Hematopoietic multipotent progenitor cell treated with erythropoietin and hydrocortisone succinate and interleukin-3 and kit ligand, for 17 days (in vitro differentiated cells): ENCODE results near the gene THAP3.
A peak's percentile ranks its signal among the peaks of the same experiment; 100 is the strongest.

Source experiments
- DNase-seq: peaks from one replicate; pipeline ENCODE4 v3.0.0-alpha.2; 2015; ENCODE audit warnings: low spot score

Gene THAP3, protein sequence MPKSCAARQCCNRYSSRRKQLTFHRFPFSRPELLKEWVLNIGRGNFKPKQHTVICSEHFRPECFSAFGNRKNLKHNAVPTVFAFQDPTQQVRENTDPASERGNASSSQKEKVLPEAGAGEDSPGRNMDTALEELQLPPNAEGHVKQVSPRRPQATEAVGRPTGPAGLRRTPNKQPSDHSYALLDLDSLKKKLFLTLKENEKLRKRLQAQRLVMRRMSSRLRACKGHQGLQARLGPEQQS

DNA sequence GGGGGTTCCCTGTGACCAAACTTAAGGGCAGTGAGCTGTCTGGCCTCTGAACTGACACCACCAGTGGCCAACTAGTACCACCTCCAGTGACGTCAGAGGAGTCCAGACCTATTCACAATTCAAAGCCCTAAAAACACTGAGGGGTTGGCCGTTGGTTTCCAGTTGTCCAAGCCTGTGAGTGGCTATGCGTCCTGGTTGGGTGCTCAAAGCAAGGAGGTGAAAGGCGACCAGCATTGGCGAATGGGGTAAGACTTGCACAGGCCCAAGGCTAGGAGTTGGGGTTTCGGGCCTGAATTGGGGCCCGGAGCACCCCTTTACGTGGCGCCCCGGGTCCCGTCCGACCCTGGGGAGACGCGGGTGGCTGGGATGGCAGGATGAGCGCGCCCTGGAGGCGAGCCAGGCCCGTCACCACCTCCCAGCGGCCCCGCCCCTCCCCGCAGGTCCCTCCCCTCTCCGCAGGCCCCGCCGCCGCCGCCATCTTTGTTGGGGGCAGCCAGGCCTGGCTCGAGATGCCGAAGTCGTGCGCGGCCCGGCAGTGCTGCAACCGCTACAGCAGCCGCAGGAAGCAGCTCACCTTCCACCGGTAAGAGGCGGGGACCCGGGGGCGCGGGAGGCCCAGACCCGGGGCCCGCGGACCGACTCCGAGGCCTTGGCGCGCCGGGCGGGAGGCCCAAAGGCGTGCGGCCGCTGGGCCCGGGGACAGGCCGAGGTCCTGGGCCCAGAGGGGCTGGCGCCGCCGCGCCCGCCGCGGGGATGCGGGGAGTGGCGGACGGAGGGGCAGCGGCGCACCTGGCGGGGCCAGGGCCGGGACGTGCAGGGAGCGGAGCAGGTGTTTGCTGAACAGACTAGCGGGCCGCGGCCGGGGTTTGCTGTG is at the start of gene THAP3:
Gene THAP3, plus strand, starts transcription at position 159 of the 874 bp plus-strand sequence. Its CDS starts 351 bp downstream, at position 510.
- DNase-seq = peak; percentile 88

DNA sequence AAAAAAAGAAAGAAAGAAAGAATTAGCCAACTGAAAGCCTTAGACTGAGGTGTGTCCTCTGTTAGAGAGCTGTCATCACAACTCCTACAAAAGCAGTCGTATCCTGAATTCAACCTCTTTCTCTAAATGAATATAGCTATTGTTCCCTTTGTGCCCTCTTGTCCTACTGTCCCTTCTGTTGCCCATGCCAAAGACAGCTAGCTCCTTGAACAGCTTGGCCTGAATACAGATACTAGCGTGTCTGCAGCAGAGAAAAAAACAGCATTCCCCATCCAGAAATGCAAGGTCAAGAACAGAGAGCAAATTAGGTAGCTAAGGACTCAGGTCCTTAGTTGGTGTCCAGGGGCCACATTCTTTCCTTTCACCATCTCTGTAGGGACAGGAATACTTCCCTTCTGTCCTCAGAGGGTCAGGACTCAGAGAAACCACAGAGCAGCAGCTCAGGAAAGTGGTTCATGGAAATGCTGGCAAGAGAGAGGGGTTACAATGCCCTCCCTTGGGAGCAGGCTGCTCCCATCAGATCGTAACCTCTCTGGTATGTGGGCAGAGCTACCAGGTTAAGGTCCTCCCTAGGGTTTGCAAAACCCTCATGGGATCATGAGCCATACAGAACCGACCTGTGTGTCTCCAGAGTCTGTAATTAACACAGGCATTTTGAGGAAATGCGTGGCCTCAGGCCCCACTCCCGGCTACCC is 46.7 kb upstream of the THAP3 start:
- DNase-seq = no peak

DNA sequence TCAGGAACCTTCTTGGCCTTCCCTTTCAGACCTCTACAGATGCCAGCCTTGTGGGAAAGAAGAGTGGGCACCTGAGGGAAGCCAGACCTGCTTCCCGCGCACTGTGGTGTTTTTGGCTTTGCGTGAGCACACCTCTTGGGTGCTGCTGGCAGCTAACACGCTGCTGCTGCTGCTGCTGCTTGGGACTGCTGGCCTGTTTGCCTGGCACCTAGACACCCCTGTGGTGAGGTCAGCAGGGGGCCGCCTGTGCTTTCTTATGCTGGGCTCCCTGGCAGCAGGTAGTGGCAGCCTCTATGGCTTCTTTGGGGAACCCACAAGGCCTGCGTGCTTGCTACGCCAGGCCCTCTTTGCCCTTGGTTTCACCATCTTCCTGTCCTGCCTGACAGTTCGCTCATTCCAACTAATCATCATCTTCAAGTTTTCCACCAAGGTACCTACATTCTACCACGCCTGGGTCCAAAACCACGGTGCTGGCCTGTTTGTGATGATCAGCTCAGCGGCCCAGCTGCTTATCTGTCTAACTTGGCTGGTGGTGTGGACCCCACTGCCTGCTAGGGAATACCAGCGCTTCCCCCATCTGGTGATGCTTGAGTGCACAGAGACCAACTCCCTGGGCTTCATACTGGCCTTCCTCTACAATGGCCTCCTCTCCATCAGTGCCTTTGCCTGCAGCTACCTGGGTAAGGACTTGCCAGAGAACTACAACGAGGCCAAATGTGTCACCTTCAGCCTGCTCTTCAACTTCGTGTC is 45.9 kb upstream of the THAP3 start:
- DNase-seq = peak; percentile 7

DNA sequence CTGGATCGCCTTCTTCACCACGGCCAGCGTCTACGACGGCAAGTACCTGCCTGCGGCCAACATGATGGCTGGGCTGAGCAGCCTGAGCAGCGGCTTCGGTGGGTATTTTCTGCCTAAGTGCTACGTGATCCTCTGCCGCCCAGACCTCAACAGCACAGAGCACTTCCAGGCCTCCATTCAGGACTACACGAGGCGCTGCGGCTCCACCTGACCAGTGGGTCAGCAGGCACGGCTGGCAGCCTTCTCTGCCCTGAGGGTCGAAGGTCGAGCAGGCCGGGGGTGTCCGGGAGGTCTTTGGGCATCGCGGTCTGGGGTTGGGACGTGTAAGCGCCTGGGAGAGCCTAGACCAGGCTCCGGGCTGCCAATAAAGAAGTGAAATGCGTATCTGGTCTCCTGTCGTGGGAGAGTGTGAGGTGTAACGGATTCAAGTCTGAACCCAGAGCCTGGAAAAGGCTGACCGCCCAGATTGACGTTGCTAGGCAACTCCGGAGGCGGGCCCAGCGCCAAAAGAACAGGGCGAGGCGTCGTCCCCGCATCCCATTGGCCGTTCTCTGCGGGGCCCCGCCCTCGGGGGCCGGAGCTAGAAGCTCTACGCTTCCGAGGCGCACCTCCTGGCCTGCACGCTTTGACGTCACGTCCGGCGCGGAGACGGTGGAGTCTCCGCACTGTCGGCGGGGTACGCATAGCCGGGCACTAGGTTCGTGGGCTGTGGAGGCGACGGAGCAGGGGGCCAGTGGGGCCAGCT is 45.1 kb upstream of the THAP3 start, which contains the start of gene ZBTB48:
Gene ZBTB48, plus strand, starts transcription at position 621 of the 745 bp plus-strand sequence. CDS start 616 bp downstream, outside the sequence.
- DNase-seq = peak; percentile 100

DNA sequence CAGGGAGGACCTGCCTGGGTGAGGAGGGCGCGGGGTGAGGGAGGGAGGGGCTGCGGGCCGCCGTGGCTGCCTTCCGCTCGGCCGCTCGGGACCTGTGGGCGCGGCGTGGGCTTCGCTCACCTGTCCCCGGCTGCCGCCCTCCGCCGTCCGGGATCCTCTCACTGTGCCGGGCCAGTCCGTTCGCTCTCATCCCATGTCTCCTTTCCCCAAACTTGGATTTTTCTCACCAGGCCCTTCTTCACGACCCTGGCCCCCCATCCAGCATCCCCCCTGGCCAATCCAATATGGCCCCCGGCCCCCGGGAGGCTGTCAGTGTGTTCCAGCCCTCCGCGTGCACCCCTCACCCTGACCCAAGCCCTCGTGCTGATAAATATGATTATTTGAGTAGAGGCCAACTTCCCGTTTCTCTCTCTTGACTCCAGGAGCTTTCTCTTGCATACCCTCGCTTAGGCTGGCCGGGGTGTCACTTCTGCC is 44.5 kb upstream of the THAP3 start:
- no peak for DNase-seq

DNA sequence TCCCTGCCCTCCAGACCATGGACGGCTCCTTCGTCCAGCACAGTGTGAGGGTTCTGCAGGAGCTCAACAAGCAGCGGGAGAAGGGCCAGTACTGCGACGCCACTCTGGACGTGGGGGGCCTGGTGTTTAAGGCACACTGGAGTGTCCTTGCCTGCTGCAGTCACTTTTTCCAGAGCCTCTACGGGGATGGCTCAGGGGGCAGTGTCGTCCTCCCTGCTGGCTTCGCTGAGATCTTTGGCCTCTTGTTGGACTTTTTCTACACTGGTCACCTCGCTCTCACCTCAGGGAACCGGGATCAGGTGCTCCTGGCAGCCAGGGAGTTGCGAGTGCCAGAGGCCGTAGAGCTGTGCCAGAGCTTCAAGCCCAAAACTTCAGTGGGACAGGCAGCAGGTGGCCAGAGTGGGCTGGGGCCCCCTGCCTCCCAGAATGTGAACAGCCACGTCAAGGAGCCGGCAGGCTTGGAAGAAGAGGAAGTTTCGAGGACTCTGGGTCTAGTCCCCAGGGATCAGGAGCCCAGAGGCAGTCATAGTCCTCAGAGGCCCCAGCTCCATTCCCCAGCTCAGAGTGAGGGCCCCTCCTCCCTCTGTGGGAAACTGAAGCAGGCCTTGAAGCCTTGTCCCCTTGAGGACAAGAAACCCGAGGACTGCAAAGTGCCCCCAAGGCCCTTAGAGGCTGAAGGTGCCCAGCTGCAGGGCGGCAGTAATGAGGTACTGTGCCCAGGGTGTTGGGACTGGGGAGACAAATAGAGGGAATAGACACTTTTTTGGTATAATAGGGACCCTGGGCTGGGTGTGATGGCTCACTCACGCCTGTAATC is 43.9 kb upstream of the THAP3 start:
- peak; percentile 40 for DNase-seq

DNA sequence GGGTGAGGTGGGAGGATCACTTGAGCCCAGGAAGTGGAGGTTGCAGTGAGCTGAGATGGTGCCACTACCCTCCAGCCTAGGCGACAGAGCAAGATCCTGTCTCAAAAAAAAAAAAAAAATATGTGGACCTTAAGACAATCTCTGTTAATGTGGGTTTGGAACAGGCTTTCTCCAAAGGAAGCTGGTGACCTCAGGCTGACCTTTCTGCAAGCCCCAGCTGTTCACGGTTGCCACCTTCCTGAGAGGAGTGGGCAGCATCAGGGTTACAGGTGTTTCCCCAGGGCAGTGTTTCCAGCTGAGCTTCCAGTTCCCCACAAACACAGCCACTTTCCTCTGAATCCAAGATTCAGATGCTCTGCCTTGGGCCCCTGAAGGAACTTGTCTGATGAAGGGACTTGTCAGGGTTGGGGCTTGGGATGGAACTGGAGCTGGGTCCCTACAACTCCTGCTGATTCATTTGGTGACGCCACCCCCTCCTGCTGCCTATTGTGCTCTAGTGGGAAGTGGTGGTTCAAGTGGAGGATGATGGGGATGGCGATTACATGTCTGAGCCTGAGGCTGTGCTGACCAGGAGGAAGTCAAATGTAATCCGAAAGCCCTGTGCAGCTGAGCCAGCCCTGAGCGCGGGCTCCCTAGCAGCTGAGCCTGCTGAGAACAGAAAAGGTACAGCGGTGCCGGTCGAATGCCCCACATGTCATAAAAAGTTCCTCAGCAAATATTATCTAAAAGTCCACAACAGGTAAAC is 42.9 kb upstream of the THAP3 start:
- DNase-seq = peak; percentile 27

DNA sequence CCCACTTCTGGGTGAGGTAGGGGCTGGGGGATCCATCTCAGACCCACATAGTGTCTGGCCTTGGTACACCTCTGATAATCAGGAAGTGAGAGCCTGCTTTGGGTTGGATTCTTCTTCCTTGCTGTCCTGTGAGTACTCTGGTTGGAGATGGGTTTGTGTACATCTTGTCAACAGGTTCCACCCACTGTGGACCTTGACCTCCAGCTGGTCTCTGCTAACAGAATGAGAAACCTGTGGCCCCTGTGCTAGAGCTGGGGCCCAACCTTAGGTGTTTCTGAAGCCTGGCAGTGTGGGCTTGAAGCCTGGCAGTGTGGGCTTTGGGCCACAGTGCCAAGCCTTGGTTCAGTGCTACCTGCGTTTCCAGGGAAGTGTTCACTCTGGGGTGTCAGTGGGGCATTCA is 42.3 kb upstream of the THAP3 start:
- peak; percentile 25 for DNase-seq

DNA sequence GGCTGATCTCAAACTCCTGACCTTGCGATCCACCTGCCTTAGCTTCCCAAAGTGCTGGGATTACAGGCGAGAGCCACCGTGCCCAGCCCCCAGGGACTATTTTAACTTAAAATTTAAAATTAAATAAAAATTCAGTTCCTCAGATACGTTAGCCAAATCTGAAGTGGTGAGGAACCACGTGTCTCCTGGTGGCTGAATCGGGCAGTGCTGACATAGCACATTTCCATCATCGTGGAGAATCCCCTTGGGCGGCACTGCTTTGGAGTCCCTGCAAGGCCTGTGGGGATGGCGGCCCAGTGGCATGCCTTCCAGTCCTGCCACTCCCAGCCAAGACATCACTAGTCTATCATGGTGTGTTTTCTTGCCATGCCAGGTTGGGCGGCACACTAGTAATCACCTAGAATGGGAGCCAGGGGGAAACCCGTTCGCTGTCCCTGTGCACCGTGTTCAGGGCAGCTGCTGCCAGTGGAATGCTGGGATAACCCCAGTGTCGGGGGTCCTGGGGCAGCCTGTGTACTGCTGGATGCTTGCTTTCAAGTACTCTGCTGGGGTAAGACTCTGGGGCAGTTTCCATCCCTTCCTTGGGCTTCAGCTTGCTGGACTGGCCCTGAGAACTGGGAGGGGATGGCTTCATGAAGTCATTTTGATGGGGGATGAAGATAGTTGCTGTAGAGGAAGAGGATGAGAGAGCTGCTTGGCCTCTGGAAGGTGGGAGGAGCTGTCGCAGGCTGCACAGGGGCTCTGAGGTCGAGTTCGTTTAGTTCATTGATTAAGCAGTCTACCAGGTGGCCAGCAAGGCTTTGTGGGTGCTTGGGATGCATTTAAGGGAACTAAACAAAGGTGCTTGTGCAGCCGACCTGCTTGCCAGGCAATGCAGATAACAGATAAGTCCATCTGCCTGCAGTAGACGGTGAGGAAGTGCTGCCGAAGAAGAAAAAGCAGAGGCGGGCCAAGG is 40.3 kb upstream of the THAP3 start:
- DNase-seq = peak; percentile 10

DNA sequence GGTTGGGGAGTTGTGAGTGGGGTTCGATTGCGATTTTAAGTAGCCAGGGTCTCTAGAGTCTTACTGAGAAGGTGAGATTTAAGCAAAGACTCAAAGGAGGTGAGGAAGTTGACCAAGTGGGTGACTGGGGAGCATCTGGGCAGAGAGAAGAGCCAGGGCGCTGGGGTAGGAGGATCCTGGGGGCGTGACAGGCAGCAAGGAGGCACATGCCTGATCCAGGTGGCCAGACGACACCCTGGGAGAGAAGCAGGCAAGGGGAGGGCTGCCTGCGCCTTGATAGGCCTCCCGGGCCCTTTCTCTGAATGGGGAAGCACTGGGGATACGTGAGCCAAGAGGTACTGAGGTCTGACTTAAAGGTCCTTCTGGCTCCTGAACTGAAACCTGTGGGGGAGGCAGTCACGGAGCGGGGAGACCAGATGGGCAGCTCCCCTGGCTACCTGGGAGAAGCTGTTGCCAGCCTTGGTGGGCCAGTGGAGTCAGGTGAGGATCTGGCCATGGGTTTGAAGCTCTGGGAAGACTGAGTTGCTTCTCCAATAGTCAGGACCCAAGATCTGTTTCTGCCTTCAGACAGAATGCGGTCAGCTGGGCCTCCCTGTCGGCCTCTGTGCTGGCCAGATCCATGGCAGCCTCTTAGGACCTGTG is 39.5 kb upstream of the THAP3 start:
- DNase-seq = peak; percentile 8

DNA sequence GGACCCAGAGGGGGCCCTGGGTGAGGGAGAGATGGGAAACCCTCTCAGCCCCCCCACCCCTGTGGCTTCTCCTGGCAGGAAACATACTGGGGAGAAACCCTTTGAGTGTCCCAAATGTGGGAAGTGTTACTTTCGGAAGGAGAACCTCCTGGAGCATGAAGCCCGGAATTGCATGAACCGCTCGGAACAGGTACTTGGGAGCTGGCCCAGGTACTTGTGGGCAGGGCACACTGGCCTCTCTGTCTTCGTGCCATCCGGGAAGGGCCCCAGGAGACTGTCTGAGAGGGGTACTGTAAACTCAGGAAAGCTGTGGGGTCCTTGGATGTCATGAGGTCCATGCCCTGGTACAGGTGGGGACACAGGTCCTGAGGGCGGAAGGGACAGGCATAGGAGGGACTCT is 38.8 kb upstream of the THAP3 start:
- DNase-seq = no peak

DNA sequence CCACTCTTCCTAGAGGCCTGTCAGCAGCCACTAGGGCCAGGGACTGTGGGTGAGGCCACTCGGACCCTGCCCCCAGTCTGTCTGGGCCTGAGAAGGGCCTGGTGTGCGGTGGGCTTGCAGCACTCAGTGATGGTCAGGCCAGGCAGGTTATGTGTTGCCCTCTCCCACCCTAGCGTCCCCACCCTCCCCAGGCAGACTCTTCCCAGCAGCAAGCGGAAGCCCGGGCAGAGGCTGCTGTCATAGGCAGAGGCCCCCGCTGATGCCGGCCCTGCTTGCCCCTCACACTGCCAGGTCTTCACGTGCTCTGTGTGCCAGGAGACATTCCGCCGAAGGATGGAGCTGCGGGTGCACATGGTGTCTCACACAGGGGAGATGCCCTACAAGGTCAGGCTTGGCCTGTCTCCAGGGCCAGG is 38.3 kb upstream of the THAP3 start:
- DNase-seq = no peak

DNA sequence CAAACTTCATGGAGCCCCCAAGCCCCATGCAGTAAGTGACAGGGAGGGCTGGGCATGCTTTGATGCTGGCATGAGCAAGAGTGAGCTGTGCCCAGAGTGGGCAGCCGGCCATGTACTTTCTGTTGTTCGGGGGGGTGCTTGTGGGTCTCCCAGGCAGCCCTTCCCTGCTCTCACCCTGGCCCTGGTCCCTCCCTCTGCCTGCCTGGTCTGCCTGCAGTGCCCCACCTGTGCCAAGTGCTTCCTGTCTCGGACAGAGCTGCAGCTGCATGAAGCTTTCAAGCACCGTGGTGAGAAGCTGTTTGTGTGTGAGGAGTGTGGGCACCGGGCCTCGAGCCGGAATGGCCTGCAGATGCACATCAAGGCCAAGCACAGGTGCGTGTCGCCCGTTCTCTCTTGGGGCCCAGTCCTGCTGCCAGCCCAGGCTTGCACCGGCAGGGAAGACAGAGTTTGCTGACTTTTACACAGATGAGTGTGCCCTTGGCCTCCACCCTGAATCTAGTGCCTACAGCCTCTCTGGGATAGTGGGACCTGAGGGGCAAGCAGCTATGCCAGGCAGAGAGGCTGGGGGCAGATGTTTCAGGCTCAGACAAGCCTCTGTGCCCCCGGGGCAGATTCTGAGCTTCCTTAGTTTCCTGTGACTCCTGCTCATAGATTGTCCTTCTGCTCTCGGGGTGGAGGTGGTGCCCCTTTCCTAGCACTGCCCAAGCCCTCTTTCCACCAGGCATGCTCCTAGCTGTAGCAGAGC is 37.2 kb upstream of the THAP3 start:
- peak; percentile 7 for DNase-seq

DNA sequence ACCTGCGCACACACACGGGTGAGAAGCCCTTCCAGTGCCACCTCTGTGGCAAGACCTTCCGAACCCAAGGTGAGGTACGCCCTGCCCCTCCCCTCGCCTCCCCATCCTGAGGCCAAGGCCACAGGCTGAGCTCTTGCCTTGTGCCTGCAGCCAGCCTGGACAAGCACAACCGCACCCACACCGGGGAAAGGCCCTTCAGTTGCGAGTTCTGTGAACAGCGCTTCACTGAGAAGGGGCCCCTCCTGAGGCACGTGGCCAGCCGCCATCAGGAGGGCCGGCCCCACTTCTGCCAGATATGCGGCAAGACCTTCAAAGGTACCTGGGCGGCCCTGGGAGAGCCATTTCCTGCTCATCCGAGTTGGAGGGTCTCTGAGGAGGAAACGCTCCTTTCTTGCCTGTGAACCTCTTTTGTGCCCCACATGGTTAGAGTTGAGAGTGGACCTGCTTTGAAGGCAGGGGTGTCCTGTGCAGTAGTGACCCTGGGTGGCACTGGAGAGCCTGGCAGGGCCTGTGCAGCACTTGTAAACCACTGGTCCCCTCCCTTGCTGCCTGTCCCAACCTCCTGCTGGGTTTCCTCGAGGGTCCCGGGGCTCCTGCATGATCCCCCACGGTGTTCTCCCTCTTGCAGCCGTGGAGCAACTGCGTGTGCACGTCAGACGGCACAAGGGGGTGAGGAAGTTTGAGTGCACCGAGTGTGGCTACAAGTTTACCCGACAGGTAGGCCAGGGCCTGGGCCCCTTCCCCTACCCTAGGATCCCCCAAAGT is 36.4 kb upstream of the THAP3 start:
- DNase-seq = peak; percentile 9

DNA sequence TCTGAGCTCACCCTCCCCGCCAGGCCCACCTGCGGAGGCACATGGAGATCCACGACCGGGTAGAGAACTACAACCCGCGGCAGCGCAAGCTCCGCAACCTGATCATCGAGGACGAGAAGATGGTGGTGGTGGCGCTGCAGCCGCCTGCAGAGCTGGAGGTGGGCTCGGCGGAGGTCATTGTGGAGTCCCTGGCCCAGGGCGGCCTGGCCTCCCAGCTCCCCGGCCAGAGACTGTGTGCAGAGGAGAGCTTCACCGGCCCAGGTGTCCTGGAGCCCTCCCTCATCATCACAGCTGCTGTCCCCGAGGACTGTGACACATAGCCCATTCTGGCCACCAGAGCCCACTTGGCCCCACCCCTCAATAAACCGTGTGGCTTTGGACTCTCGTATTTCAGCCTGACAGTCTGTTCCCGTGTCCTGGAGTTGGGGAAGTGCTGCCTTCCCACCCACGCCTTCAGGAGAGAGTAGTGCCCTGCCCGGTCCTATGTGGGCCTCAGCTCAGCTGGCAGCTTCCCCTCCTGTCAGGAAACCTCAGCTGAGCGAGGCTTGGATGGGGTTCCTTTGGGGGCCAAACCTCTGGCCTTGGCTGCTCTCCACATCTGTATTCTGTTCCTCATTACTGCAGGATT is 35.7 kb upstream of the THAP3 start:
- DNase-seq = no peak

DNA sequence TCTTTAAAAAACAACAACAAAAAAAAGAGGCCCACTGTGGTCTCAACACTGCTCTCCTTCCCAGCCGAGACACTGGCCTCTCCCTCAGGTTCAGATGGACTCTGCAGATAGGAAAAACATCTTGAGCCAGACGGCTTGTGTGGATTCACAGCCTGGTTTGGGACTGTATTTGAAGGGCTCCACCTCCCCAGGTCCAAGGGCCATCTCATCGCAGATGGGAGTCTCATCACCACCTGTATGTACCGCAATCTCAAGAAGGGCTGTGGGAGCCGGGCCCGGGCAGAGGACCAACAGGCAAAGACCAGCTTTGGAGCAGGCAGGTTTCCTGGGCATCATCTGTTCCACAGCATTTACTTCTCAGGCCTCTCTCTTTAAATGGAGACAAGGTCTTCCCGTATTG is 34.6 kb upstream of the THAP3 start:
- DNase-seq = peak; percentile 12
